Nephron progenitor cell (in vitro differentiated cells): ENCODE data around the gene PER1.
"Not testable (repeated sequence)": the region's sequence is repeated elsewhere in the genome, so short reads cannot be mapped to it uniquely, and the experiment has no call there.

ENCODE experiments used
- DNase-seq: peaks from one replicate; pipeline ENCODE4 v3.0.0; 2021
- H3K27ac Mint-ChIP-seq: 2 replicates; pipeline ENCODE4 v1.8.0; 2021; ENCODE audit warnings: mild to moderate bottlenecking, moderate library complexity, mixed read lengths
- H3K27me3 Mint-ChIP-seq: 2 replicates; pipeline ENCODE4 v1.8.0; 2021; ENCODE audit warnings: mild to moderate bottlenecking, low read depth, mixed read lengths; ENCODE audit not compliant: poor library complexity
- H3K36me3 Mint-ChIP-seq: 2 replicates; pipeline ENCODE4 v1.8.0; 2021; ENCODE audit warnings: low read depth, mixed read lengths
- H3K4me1 Mint-ChIP-seq: 2 replicates; pipeline ENCODE4 v1.8.0; 2021; ENCODE audit warnings: mixed read lengths
- H3K4me3 Mint-ChIP-seq: 2 replicates; pipeline ENCODE4 v1.8.0; 2021; ENCODE audit warnings: mild to moderate bottlenecking, moderate library complexity, mixed read lengths
- H3K9me3 Mint-ChIP-seq: 2 replicates; pipeline ENCODE4 v1.8.0; 2021; ENCODE audit warnings: mild to moderate bottlenecking, moderate library complexity, mixed read lengths
- CTCF ChIP-seq: fragments of 200-600 bp; sonication (generic); IDR thresholded peaks from 2 replicates; pipeline ENCODE4 v1.5.0; 2021; ENCODE audit warnings: antibody characterized with exemption

The PER1 gene

GRCh38 chr17:8173056-8173870 lies 21.1 kb upstream of the PER1 start:
- peak; percentile 65 for DNase-seq
- no peak for TF ChIP-seq CTCF
- Mint-ChIP-seq H3K4me1 (peaks cover 48% of the 10 kb centered on the region), H3K36me3 (no peaks in the 10 kb centered on the region), H3K9me3 (no peaks in the 10 kb centered on the region), H3K27me3 (peaks cover 3% of the 10 kb centered on the region), H3K27ac (peak overlapping the region; percentile 100), H3K4me3 (peak overlapping the region; percentile 90)

GRCh38 chr17:8170186-8170585 lies 18.0 kb upstream of the PER1 start:
- peaks cover 26% of the 10 kb centered on the region for H3K4me1 Mint-ChIP-seq
- not testable (repeated sequence) for H3K27me3 Mint-ChIP-seq, DNase-seq, H3K4me3 Mint-ChIP-seq, H3K27ac Mint-ChIP-seq, H3K36me3 Mint-ChIP-seq, H3K9me3 Mint-ChIP-seq

- no peak overlapping the region for H3K27ac Mint-ChIP-seq
- H3K4me1 Mint-ChIP-seq: peaks cover 32% of the 10 kb centered on the region
- H3K36me3 Mint-ChIP-seq: no peaks in the 10 kb centered on the region
- no peak for TF ChIP-seq CTCF
- no peak overlapping the region for H3K4me3 Mint-ChIP-seq
- H3K9me3 Mint-ChIP-seq: no peaks in the 10 kb centered on the region
- DNase-seq: no peak
- H3K27me3 Mint-ChIP-seq: peaks cover 3% of the 10 kb centered on the region
These were observed 15.3 kb upstream of the PER1 start for GRCh38 chr17:8167526-8167925.

- H3K4me1 Mint-ChIP-seq: peaks cover 30% of the 10 kb centered on the region
- TF ChIP-seq CTCF: no peak
- no peaks in the 10 kb centered on the region for H3K36me3 Mint-ChIP-seq
- H3K27me3 Mint-ChIP-seq: peaks cover 3% of the 10 kb centered on the region
- H3K27ac Mint-ChIP-seq: no peak overlapping the region
- H3K9me3 Mint-ChIP-seq: no peaks in the 10 kb centered on the region
- DNase-seq: no peak
- no peak overlapping the region for H3K4me3 Mint-ChIP-seq
These were observed 14.5 kb upstream of the PER1 start for GRCh38 chr17:8166731-8167130.

- Mint-ChIP-seq H3K4me1 (peaks cover 45% of the 10 kb centered on the region), H3K36me3 (peaks cover 8% of the 10 kb centered on the region), H3K27ac (peak overlapping the region; percentile 37), H3K27me3 (peaks cover 3% of the 10 kb centered on the region), H3K4me3 (peak overlapping the region; percentile 89), H3K9me3 (no peaks in the 10 kb centered on the region)
- no peak for DNase-seq
- TF ChIP-seq CTCF: no peak
These were observed 12.6 kb upstream of the PER1 start for GRCh38 chr17:8164815-8165131.

- DNase-seq: peak; percentile 54
- peak overlapping the region; percentile 95 for H3K27ac Mint-ChIP-seq
- TF ChIP-seq CTCF: no peak
- no peaks in the 10 kb centered on the region for H3K9me3 Mint-ChIP-seq
- peaks cover 3% of the 10 kb centered on the region for H3K27me3 Mint-ChIP-seq
- peaks cover 46% of the 10 kb centered on the region for H3K4me1 Mint-ChIP-seq
- peak overlapping the region; percentile 89 for H3K4me3 Mint-ChIP-seq
- peaks cover 11% of the 10 kb centered on the region for H3K36me3 Mint-ChIP-seq
These were observed 12.0 kb upstream of the PER1 start for GRCh38 chr17:8163978-8164814.
